PC-3 (cell line): ENCODE results near the gene PRICKLE2. TPM values are rescaled to one million over a fixed set of nuclear protein-coding genes. Genes with fewer than 3 reads are reported as not detected.

Experiments used
- ATAC-seq: fragments of 200-7000 bp; cut with Tn5 transposase; 2 replicates; pipeline ENCODE4 v1.9.1; 2020; ENCODE audit warnings: mild to moderate bottlenecking, moderate library complexity
- BruUV-seq: library from RNA; stranded (reverse); fragments of 400-500 nt; replicated peaks from 2 replicates; lab custom pipeline; 2021; lab: Mats Ljungman, UMichigan
- CTCF ChIA-PET: fragments of 300-600 bp; sonication (Branson Sonifier 250); formaldehyde crosslinking; loops from one replicate; lab custom pipeline; 2022; ENCODE audit warnings: antibody characterized with exemption; lab: Charles Lee
- POLR2A ChIA-PET: fragments of 300-600 bp; sonication (Branson Sonifier 250); formaldehyde crosslinking; loops from one replicate; lab custom pipeline; 2022; ENCODE audit warnings: antibody characterized with exemption; ENCODE audit not compliant: unreplicated experiment; lab: Charles Lee
- DNase-seq: peaks from one replicate; pipeline ENCODE4 v3.0.0-alpha.2; 2015
- H2AFZ ChIP-seq: fragments of 300-600 bp; sonication (generic); 2 replicates; pipeline ENCODE4 v1.6.0; 2016; ENCODE audit warnings: antibody characterized with exemption, low read length
- H3F3A ChIP-seq: fragments of 300-600 bp; sonication (generic); one replicate; pipeline ENCODE4 v1.6.0; 2017; ENCODE audit warnings: antibody characterized with exemption, low read length, control low read depth, mild to moderate bottlenecking; ENCODE audit not compliant: unreplicated experiment
- H3K27ac ChIP-seq: fragments of 300-600 bp; sonication (generic); 2 replicates; pipeline ENCODE4 v1.5.1; 2016; ENCODE audit warnings: mild to moderate bottlenecking, low read length
- H3K27me3 ChIP-seq: fragments of 300-600 bp; sonication (generic); 2 replicates; pipeline ENCODE4 v1.6.1; 2016; ENCODE audit warnings: low read length, mixed read lengths
- H3K36me3 ChIP-seq: fragments of 300-600 bp; sonication (generic); 2 replicates; pipeline ENCODE4 v1.6.1; 2016; ENCODE audit warnings: low read depth, mixed run types, low read length, mixed read lengths
- H3K4me1 ChIP-seq: fragments of 300-600 bp; sonication (generic); 2 replicates; pipeline ENCODE4 v1.5.1; 2016; ENCODE audit warnings: low read length; ENCODE audit not compliant: insufficient read depth
- H3K4me2 ChIP-seq: fragments of 300-600 bp; sonication (generic); 2 replicates; pipeline ENCODE4 v1.6.0; 2016; ENCODE audit warnings: low read length
- H3K4me3 ChIP-seq: fragments of 300-600 bp; sonication (generic); 2 replicates; pipeline ENCODE4 v1.5.1; 2016; ENCODE audit warnings: mild to moderate bottlenecking, low read length, mixed read lengths
- H3K79me2 ChIP-seq: fragments of 300-600 bp; sonication (generic); 2 replicates; pipeline ENCODE4 v1.6.1; 2017; ENCODE audit warnings: low read length, mixed read lengths
- H3K9ac ChIP-seq: fragments of 300-600 bp; sonication (generic); 2 replicates; pipeline ENCODE4 v1.6.0; 2016; ENCODE audit warnings: mild to moderate bottlenecking, low read length
- H3K9me2 ChIP-seq: fragments of 300-600 bp; sonication (generic); replicated peaks from 2 replicates; pipeline ENCODE4 v1.6.1; 2016; ENCODE audit warnings: mixed run types, low read length, mixed read lengths
- H3K9me3 ChIP-seq: fragments of 300-600 bp; sonication (generic); 2 replicates; pipeline ENCODE4 v1.6.1; 2016; ENCODE audit warnings: low read length, mixed read lengths
- H4K20me1 ChIP-seq: fragments of 300-600 bp; sonication (generic); 2 replicates; pipeline ENCODE4 v1.6.1; 2016; ENCODE audit warnings: low read length, mixed read lengths
- CTCF ChIP-seq: fragments of 300-600 bp; sonication (generic); conservative IDR thresholded peaks from 2 replicates; pipeline ENCODE4 v1.5.1; 2017; ENCODE audit warnings: antibody characterized with exemption, low read depth, mild to moderate bottlenecking, low read length
- EZH2 ChIP-seq: fragments of 300-600 bp; sonication (generic); IDR thresholded peaks from one replicate; pipeline ENCODE4 v1.6.1; 2017; ENCODE audit warnings: antibody characterized with exemption, mild to moderate bottlenecking, low read length; ENCODE audit not compliant: unreplicated experiment
- EZH2phosphoT487 ChIP-seq: fragments of 300-600 bp; sonication (generic); IDR thresholded peaks from 2 replicates; pipeline ENCODE4 v1.6.1; 2018; ENCODE audit warnings: mild to moderate bottlenecking, antibody characterized with exemption, low read length, borderline replicate concordance
- intact Hi-C: fragments of 100-400 bp; cut with micrococcal nuclease; formaldehyde crosslinking; loops from 2 replicates; pipeline ENCODE4 v1.9.0; 2023
- total RNA-seq: library from RNA; depleted of rRNA; stranded (reverse); fragments of >200 nt; gene quantifications from 2 replicates; pipeline ENCODE4 v1.2.3, GENCODE V29; 2014

PRICKLE2 gene
- total RNA-seq, 1 experiment from 2014 or later: 1.8 TPM

GRCh38 chr3:64103131-64103530 is 122.1 kb downstream of the PRICKLE2 start:
- H3K4me3 ChIP-seq: no peak overlapping the region
- DNase-seq (no peak), ATAC-seq (no peak)
- no TSS peak for BruUV-seq
- no peak for TF ChIP-seq CTCF
- no peak for TF ChIP-seq EZH2
- TF ChIP-seq EZH2phosphoT487: no peak
- CTCF ChIA-PET: no interaction called here
- H3K9me2 ChIP-seq: no peaks in the 10 kb centered on the region
- H3K4me1 ChIP-seq: peaks cover 32% of the 10 kb centered on the region
- no peaks in the 10 kb centered on the region for H3K79me2 ChIP-seq
- intact Hi-C loops: no loop called here
- no peaks in the 10 kb centered on the region for H3K9me3 ChIP-seq
- no peak overlapping the region for H3K27ac ChIP-seq
- H3K36me3 ChIP-seq: no peaks in the 10 kb centered on the region
- no peak overlapping the region for H3K4me2 ChIP-seq
- POLR2A ChIA-PET: no interaction called here
- H2AFZ ChIP-seq: no peak overlapping the region
- no peak overlapping the region for H3K9ac ChIP-seq
- H3F3A ChIP-seq: no peaks in the 10 kb centered on the region
- H3K27me3 ChIP-seq: no peaks in the 10 kb centered on the region
- H4K20me1 ChIP-seq: no peaks in the 10 kb centered on the region

- no TSS peak for BruUV-seq
- no peaks in the 10 kb centered on the region for H3K79me2 ChIP-seq
- no peak overlapping the region for H2AFZ ChIP-seq
- TF ChIP-seq CTCF (no peak), EZH2phosphoT487 (no peak)
- H3K27ac ChIP-seq: no peak overlapping the region
- DNase-seq (no peak), ATAC-seq (no peak)
- H3K27me3 ChIP-seq: no peaks in the 10 kb centered on the region
- no peaks in the 10 kb centered on the region for H3K36me3 ChIP-seq
- no peak overlapping the region for H3K4me2 ChIP-seq
- no peaks in the 10 kb centered on the region for H3K9me2 ChIP-seq
- peaks cover 36% of the 10 kb centered on the region for H3K4me1 ChIP-seq
- H4K20me1 ChIP-seq: no peaks in the 10 kb centered on the region
- no peak overlapping the region for H3K9ac ChIP-seq
- ChIA-PET CTCF (no interaction called here), POLR2A (no interaction called here)
- no peaks in the 10 kb centered on the region for H3F3A ChIP-seq
- no peaks in the 10 kb centered on the region for H3K9me3 ChIP-seq
- H3K4me3 ChIP-seq: no peak overlapping the region
- intact Hi-C loops: no loop called here
These were observed 123.1 kb downstream of the PRICKLE2 start for GRCh38 chr3:64102147-64102546.

GRCh38 chr3:64099316-64099715 is 126.0 kb downstream of the PRICKLE2 start:
- POLR2A ChIA-PET: no interaction called here
- Histone ChIP-seq H3K4me1 (peaks cover 35% of the 10 kb centered on the region), H3K4me2 (no peak overlapping the region), H3K27me3 (no peaks in the 10 kb centered on the region), H4K20me1 (no peaks in the 10 kb centered on the region), H2AFZ (no peak overlapping the region), H3K79me2 (no peaks in the 10 kb centered on the region), H3K4me3 (no peak overlapping the region), H3K36me3 (no peaks in the 10 kb centered on the region), H3F3A (no peaks in the 10 kb centered on the region), H3K27ac (0 out of 2 replicates have a peak overlapping the region, but pooled peaks have one; percentile 44), H3K9ac (no peak overlapping the region), H3K9me3 (no peaks in the 10 kb centered on the region), H3K9me2 (no peaks in the 10 kb centered on the region)
- CTCF ChIA-PET: no interaction called here
- intact Hi-C loops: no loop called here
- no TSS peak for BruUV-seq
- TF ChIP-seq EZH2: no peak
- TF ChIP-seq EZH2phosphoT487: no peak
- TF ChIP-seq CTCF: no peak
- ATAC-seq: no peak
- DNase-seq: no peak
